Transverse colon (tissue), 4 donors: ENCODE results near the gene SIPA1L3.

Experiments
- EP300 ChIP-seq: sonication (generic); formaldehyde crosslinking; IDR thresholded peaks from one replicate; pipeline ENCODE4 v1.6.1; 2017; ENCODE audit warnings: antibody characterized with exemption, low read depth
- POLR2AphosphoS5 ChIP-seq, 3 donors: sonication (generic); formaldehyde crosslinking; IDR thresholded peaks; one replicate each; pipeline ENCODE4 v1.6.1; 2016; ENCODE audit warnings: antibody characterized with exemption in 3 of 3
- TF ChIP-seq, protein P1 (sequence below), 5 experiments: fragments of 200-600 bp in 3 of 5; fragments of 450-650 bp in 2 of 5; sonication (generic) in 3 of 5; IDR thresholded peaks; 1 replicate in 2 of 5; 2 replicates in 3 of 5; pipeline ENCODE4 v1.5.1; 2016 to 2017; ENCODE audit warnings: antibody characterized with exemption in 5 of 5, inconsistent platforms in 3 of 5, mild to moderate bottlenecking in 2 of 5, moderate library complexity in 1 of 5

DNA sequence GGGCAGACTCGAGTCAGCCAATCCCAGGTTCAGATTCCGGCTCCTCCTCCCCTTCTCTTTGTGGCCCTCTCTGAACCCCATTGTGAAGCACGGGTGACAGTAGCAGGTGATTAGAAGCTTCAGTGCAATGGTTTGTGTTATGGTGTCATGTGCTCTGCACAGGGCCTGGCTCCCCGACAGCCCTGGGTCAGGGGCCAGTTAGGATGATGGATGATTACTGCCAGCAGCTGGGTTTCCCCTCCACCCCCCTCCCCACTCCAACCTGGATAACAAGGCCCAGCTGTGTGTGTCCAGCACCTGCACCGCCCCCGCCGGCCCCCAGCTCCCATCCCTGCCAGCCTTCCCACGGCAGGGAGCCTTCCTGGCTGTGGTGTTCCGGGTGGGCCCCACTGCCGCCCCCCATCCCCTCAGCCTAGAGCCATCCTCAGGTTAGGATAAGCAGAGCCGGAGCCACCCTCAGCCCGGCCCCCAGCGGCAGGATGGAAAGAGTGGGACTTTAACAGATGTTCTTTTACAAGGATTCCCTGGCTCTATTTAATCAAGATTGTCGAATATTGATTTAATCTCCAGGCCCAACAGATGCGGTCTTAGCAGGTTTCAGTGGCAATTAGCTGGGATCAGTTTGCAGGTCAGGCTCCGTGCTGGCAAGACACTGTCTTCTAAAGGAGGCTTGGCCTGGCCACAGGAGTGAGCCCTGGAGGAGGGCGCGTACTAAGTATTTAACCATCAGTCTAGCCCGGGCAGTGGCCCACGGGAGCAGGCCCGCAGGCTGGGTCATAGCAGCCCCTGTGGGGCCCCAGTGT lies 156.2 kb downstream of the SIPA1L3 start:
- TF ChIP-seq, protein P1, sequence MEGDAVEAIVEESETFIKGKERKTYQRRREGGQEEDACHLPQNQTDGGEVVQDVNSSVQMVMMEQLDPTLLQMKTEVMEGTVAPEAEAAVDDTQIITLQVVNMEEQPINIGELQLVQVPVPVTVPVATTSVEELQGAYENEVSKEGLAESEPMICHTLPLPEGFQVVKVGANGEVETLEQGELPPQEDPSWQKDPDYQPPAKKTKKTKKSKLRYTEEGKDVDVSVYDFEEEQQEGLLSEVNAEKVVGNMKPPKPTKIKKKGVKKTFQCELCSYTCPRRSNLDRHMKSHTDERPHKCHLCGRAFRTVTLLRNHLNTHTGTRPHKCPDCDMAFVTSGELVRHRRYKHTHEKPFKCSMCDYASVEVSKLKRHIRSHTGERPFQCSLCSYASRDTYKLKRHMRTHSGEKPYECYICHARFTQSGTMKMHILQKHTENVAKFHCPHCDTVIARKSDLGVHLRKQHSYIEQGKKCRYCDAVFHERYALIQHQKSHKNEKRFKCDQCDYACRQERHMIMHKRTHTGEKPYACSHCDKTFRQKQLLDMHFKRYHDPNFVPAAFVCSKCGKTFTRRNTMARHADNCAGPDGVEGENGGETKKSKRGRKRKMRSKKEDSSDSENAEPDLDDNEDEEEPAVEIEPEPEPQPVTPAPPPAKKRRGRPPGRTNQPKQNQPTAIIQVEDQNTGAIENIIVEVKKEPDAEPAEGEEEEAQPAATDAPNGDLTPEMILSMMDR (IDR thresholded peaks at IDR 0.05), result no peak
- TF ChIP-seq POLR2AphosphoS5 (IDR thresholded peaks at IDR 0.05), result no peak
- no peak for TF ChIP-seq EP300
